ENCODE measurements around the gene FRMD6. TPM values are rescaled to one million over a fixed set of nuclear protein-coding genes. Genes with fewer than 3 reads are reported as not detected.

FRMD6 gene
- total and polyA plus RNA-seq, 9 of the 15 experiments (the other 6 are each of a cell fraction or from before 2014, with no cell fraction given), result 0.11 to 0.92 (median 0.53) TPM

- ChIA-PET CTCF (ENCODE audit: low intra/inter-chr PET ratio) (no interaction called here), POLR2A (no interaction called here)
- Histone ChIP-seq H3K4me3 (no peak overlapping the region), H3K27ac (ENCODE audit: extremely low read depth, low read depth, low read length) (no peak overlapping the region), H2AFZ (ENCODE audit: low read depth, low read length) (no peak overlapping the region), H3K9me3 (replicated peaks; ENCODE audit: control insufficient read depth, insufficient read depth, low read depth, low read length) (no peaks in the 10 kb centered on the region), H3K4me2 (ENCODE audit: insufficient read depth, low read length) (no peak overlapping the region), H3K9ac (ENCODE audit: insufficient read depth in 1 of 2, low read depth in 2 of 2, low read length in 2 of 2) (no peak overlapping the region), H3K36me3 (ENCODE audit: control insufficient read depth, insufficient read depth, low read length) (no peaks in the 10 kb centered on the region), H3K27me3 (ENCODE audit: control insufficient read depth in 2 of 2, insufficient read depth in 2 of 2, low read length in 2 of 2) (no peaks in the 10 kb centered on the region), H3K79me2 (ENCODE audit: control insufficient read depth, insufficient read depth, low read length) (no peaks in the 10 kb centered on the region), H4K20me1 (replicated peaks; ENCODE audit: control insufficient read depth, insufficient read depth, low read length) (no peaks in the 10 kb centered on the region), H3K4me1 (replicated peaks in 1 of 2; ENCODE audit: control insufficient read depth in 2 of 2, insufficient read depth in 2 of 2, low read length in 2 of 2) (peaks cover 0 to 2% of the 10 kb centered on the region in 2 experiments; a peak in 1 of 5 replicates), H3K9me1 (ENCODE audit: control insufficient read depth, insufficient read depth, low read length) (no peaks in the 10 kb centered on the region)
- in situ Hi-C loops (cut with MboI) (no loop called here), intact Hi-C loops (cut with micrococcal nuclease) (no loop called here)
- no TSS peak for BruUV-seq (replicated peaks)
- TF ChIP-seq ZNF707 (CRISPR knock-in tag; conservative IDR thresholded peaks at IDR 0.05) (no peak), ZNF217 (CRISPR knock-in tag; IDR thresholded peaks at IDR 0.05) (no peak), CEBPB (tag; IDR thresholded peaks at IDR 0.05) (no peak), ID3 (CRISPR knock-in tag; IDR thresholded peaks at IDR 0.05) (no peak), ID3 (tag; IDR thresholded peaks at IDR 0.05) (no peak), ELF2 (CRISPR knock-in tag; IDR thresholded peaks at IDR 0.05) (no peak), ARID1B (IDR thresholded peaks at IDR 0.05) (no peak), TSC22D4 (tag; IDR thresholded peaks at IDR 0.05) (no peak), ZBTB43 (CRISPR knock-in tag; IDR thresholded peaks at IDR 0.05) (no peak), E2F3 (CRISPR knock-in tag; IDR thresholded peaks at IDR 0.05) (no peak), KLF13 (tag; IDR thresholded peaks at IDR 0.05; ENCODE audit: borderline replicate concordance, low read depth) (no peak), KLF10 (CRISPR knock-in tag; IDR thresholded peaks at IDR 0.05) (no peak), HOMEZ (CRISPR knock-in tag; IDR thresholded peaks at IDR 0.05) (no peak), CREB3 (tag; conservative IDR thresholded peaks at IDR 0.05; ENCODE audit: low read depth) (no peak), ZBTB7A (IDR thresholded peaks at IDR 0.05; ENCODE audit: borderline replicate concordance, control insufficient read depth, low read depth, low read length) (no peak), IRF1 (CRISPR knock-in tag; IDR thresholded peaks at IDR 0.05; ENCODE audit: borderline replicate concordance) (no peak), SAFB2 (IDR thresholded peaks at IDR 0.05; ENCODE audit: borderline replicate concordance, low read depth, low read length, severe bottlenecking) (no peak)
- WGBS (ENCODE audit: insufficient coverage, low coverage, missing lambda C conversion rate), result 19% methylated on average over 6 of the region's 12 CpGs
- FAIRE-seq, result no peak
- no peak for DNase-seq (ENCODE audit: extremely low read depth in 1 of 4, low spot score in 3 of 4)
- ATAC-seq, result no peak
These were observed 44.0 kb upstream of the FRMD6 start for GRCh38 chr14:51607711-51608110.
